ENCODE results near the gene ACO2. TPM values are rescaled to one million over a fixed set of nuclear protein-coding genes. Genes with fewer than 3 reads are reported as not detected.
A peak's percentile ranks its signal among the peaks of the same experiment; 100 is the strongest.

ACO2 gene
- total RNA-seq, 1 donor from 2014 or later = 835 TPM

DNA sequence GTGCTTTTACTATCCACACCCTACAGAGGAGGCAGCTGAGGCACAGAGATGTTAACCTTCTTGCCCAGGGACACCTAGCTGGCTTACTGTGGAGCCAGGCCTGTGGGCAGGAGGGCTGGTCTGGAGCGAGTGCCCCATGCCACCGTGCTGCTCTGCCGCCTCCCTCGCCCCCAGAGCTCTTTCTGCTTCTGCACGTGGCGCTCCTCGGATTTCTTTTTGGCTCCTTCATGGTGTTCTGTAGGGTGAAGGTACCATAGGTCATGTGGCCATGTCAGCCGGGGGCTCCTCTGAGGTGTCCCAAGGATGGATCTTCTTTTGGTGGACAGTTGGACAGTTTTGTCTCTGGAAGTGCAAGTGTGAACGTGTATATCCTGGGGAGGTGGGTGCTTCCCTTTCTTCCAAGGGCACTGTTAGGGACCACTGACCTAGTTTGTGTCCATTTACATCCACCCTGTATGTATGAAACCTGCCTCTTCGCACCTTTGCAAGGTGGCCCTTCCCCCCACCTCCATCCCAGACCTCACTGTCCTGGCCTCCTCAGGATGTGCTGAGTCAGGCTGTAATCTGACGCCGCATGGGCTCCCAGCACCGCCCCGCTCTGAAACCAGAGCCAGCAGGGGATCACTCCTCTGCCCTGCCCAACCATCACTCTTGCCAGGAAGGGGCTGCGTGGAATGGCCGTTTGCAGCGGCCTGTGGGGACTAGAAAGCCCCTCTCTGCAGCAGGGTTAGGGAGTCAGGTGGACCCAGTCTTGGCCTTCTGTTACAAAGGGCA lies 43.7 kb downstream of the ACO2 start:
- DNase-seq (no peak), ATAC-seq (ENCODE audit: poor library complexity) (peak; percentile 60)
- intact Hi-C loops (cut with DNase I) = no loop called here

DNA sequence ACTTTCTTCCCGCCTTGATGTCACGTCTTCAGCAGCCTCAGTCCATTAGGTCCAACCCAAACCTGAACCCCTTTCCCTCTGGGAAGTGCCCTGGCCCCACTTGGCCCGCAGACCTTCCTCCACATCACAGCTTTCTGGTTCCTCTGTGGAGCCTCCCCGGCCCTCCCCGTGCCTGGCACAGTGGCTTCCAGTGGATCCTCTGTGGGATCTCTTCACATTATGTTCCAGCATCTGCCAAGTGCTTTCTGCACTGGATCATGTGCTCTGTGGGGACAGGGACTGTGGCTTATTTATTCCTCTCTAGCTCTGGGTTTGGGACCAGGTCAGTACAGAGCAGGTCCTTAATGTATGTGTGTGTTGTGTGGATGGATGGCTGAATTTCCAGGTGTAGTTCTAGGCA lies 44.5 kb downstream of the ACO2 start:
- peak; percentile 6 for ATAC-seq (ENCODE audit: poor library complexity)
- no peak for DNase-seq
- intact Hi-C loops (cut with DNase I) = no loop called here

- DNase-seq (no peak), ATAC-seq (ENCODE audit: poor library complexity) (no peak)
- intact Hi-C loops (cut with DNase I) = loop anchor here (5.0 kb wide), 1 partner anchor 114 kb away; no protein-coding TSS in a partner anchor
Observed at GRCh38 chr22:41516462-41516861, 47.5 kb downstream of the ACO2 start.

DNA sequence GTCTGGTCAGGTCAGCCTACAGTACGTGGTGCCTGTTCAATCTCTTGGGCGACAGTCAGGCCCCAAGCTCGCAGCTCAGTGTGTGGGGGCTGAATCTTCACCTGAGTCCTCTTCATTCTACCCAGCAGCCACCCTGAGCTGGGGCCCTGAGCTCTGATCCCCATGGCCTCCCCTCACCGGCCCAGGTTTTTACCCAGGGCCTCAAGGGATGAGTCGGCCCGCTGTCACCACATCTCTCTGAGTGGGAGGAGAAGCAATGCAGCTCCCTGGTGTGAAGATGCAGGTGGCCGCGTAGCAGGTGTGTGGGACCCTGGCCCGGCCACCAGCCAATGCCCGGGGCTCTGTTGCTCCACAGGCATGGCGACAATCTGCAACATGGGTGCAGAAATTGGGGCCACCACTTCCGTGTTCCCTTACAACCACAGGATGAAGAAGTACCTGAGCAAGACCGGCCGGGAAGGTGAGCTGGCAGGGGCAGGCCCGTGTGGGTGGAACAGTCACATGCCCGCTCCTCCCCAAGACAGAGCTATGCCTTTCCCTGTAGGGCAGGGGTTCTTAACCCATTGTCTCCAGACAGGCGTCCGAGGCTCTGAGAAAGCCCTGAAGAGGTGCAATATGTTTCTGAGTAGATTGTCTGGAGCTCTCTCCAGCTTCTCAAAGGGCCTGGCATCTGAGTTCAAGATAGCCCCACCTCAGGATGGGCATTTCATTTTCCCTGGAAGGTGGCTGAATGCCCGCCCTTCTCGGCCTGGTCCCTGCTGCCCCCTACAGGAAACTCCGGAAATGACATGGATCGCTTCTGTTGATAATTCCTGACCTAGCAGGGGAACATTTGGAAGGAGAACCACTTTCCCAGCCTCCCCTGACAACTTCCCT lies 48.5 kb downstream of the ACO2 start:
- intact Hi-C loops (cut with DNase I) = loop anchor here (5.0 kb wide), 1 partner anchor 115 kb away; no protein-coding TSS in a partner anchor
- peak; percentile 32 for ATAC-seq (ENCODE audit: poor library complexity)
- DNase-seq = peak; percentile 66

DNA sequence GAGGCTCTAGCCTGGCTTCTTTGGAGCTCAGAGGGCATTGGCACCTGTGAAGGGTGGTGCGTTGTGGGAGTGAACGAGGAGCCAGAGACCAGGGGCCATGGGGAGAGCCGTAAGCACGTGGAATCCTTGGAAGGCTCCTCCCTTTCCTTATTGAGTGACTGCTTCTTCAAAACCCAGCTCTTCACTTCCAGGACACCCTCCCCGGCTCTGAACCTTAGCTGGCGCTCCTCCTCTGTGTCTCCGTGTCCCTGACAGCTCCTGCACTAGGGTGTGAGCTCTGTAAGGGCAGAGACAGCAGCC lies 49.1 kb downstream of the ACO2 start:
- intact Hi-C loops (cut with DNase I) = loop anchor here (5.0 kb wide), 1 partner anchor 116 kb away; no protein-coding TSS in a partner anchor
- ATAC-seq (ENCODE audit: poor library complexity) = no peak
- no peak for DNase-seq

- ATAC-seq (ENCODE audit: poor library complexity) = peak; percentile 22
- DNase-seq = no peak
- intact Hi-C loops (cut with DNase I) = no loop called here
Observed at GRCh38 chr22:41521126-41521525, 52.2 kb downstream of the ACO2 start.

- ATAC-seq (ENCODE audit: poor library complexity) (no peak), DNase-seq (no peak)
- intact Hi-C loops (cut with DNase I) = no loop called here
Observed at GRCh38 chr22:41522813-41523212, 53.9 kb downstream of the ACO2 start.

- DNase-seq = peak; percentile 64
- peak; percentile 40 for ATAC-seq (ENCODE audit: poor library complexity)
- intact Hi-C loops (cut with DNase I) = no loop called here
Observed at GRCh38 chr22:41523464-41524221, 54.7 kb downstream of the ACO2 start.

GRCh38 chr22:41524251-41524661 lies 55.3 kb downstream of the ACO2 start:
- intact Hi-C loops (cut with DNase I) = no loop called here
- ATAC-seq (ENCODE audit: poor library complexity) = peak; percentile 49
- DNase-seq = peak; percentile 86

DNA sequence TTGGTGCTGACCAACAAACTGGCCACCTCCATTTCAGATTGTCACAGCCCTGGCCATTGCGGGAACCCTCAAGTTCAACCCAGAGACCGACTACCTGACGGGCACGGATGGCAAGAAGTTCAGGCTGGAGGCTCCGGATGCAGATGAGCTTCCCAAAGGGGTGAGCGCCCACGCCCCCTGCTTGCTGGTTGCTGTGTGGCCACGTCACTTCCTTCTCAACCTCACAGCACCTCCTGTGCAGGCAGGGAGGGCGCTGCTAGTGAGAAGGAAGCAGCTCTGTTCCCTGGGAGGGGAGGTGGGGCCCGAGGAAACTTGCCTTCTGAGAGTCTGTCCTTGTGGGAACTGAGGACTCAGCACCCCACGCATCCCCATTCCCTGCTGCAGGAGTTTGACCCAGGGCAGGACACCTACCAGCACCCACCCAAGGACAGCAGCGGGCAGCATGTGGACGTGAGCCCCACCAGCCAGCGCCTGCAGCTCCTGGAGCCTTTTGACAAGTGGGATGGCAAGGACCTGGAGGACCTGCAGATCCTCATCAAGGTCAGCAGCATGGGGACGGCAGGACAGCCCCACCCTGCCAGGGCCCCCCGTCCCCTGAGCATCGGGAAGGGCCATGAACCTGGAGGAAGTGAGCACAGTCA lies 56.0 kb downstream of the ACO2 start:
- intact Hi-C loops (cut with DNase I) = no loop called here
- no peak for ATAC-seq (ENCODE audit: poor library complexity)
- DNase-seq = no peak

GRCh38 chr22:41525450-41526225 lies 56.7 kb downstream of the ACO2 start:
- no peak for DNase-seq
- ATAC-seq (ENCODE audit: poor library complexity) = no peak
- intact Hi-C loops (cut with DNase I) = no loop called here

DNA sequence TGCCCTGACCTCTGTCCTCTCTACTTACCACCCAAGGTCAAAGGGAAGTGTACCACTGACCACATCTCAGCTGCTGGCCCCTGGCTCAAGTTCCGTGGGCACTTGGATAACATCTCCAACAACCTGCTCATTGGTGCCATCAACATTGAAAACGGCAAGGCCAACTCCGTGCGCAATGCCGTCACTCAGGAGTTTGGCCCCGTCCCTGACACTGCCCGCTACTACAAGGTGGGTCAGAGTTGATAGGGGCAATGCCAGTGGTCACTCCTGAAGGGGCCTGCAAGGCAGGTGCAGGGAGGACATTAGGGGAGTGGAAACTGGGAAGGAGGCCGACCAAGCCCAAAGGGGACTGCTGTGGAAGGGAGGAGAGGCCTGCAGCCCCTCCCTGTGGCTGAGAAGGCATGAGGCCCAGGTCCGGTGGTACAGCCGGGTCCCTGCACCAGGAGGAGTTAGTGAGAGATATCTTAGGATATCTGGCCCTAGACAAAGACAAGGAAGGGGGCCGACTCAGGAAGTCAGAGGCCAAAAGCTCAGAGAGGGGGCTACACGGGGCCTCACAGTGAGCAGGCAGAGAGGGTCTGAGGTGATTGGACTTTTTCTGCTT lies 57.4 kb downstream of the ACO2 start:
- no peak for DNase-seq
- ATAC-seq (ENCODE audit: poor library complexity) = no peak
- intact Hi-C loops (cut with DNase I) = no loop called here

DNA sequence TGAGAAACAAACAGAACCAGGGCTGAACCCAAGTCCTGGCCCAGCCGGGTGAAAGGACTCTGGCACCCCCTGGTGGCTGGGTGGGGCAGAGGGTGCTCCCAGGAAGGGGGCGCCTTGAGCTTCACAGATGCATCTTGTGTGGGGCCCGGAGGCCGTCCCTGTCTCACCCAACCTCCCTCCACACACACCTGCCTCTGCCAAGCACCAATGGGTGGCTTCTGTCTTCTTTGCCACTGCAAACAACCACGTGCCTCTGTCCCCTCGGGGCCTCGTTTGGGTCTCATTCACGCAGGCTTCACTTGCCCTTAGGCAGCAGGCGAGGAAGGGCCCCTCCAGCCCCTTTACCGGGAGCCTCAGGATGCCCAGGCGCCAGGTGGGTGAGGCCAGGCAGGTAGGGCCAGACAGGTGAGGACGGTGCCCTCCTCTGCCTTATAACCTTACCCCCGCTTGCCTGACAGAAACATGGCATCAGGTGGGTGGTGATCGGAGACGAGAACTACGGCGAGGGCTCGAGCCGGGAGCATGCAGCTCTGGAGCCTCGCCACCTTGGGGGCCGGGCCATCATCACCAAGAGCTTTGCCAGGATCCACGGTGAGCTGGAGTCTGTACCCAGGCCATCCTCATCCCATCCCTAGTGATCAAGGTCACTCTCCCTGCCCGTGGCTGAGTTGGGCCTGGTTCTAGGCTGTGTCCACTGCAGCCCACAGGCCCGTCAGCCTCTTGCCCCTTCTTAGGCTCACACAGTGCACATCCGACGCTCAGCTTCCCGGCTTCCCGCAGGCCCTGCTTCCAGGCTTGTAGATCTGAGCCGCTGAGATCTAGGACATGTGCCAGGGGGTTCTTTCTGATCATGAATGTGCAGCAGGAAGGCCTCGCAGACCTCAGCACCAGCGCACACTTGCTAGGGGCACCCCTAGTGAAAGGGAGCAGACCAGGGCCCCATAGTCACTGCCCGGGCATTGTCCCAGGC lies 58.2 kb downstream of the ACO2 start:
- peak; percentile 73 for DNase-seq
- intact Hi-C loops (cut with DNase I) = no loop called here
- ATAC-seq (ENCODE audit: poor library complexity) = peak; percentile 18

- no peak for DNase-seq
- no peak for ATAC-seq (ENCODE audit: poor library complexity)
- intact Hi-C loops (cut with DNase I) = no loop called here
Observed at GRCh38 chr22:41528132-41528766, 59.3 kb downstream of the ACO2 start.

GRCh38 chr22:41528938-41529561 lies 60.1 kb downstream of the ACO2 start:
- no peak for DNase-seq
- intact Hi-C loops (cut with DNase I) = no loop called here
- ATAC-seq (ENCODE audit: poor library complexity) = no peak
